ENCODE results near the gene MBTPS1. TPM values are rescaled to one million over a fixed set of nuclear protein-coding genes. Genes with fewer than 3 reads are reported as not detected.

The MBTPS1 gene
- total and polyA plus RNA-seq, 9 of the 15 experiments (the other 6 are each of a cell fraction or from before 2014, with no cell fraction given): 2.8 to 57.6 (median 43.8) TPM

GRCh38 chr16:84105301-84105815 lies 11.4 kb downstream of the MBTPS1 start (continued):
- no peak for TF ChIP-seq TCF3 (CRISPR knock-in tag; IDR thresholded peaks at IDR 0.05)

DNA sequence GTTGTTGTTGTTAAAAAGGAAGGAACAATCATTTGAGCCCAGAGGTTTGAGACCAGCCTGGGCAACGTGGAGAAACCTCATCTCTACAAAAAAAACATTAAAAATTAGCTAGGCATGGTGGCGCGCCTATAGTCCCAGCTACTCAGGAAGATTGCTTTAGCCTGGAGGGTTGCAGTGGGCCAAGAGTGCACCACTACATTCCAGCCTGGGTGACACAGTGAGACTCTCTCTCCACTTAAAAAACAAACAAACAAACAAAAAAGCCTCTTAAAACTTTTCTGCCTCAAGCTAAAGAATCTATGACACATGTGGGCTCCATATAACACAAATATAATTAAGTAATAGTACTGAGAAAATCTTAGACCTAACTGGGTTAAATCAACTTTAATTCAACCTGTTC lies 12.5 kb downstream of the MBTPS1 start:
- FAIRE-seq: no peak
- TF ChIP-seq TEAD4 (IDR thresholded peaks at IDR 0.05; ENCODE audit: low read length) (no peak), TEAD4 (CRISPR knock-in tag; IDR thresholded peaks at IDR 0.05; ENCODE audit: borderline replicate concordance) (no peak), MTF1 (CRISPR knock-in tag; IDR thresholded peaks at IDR 0.05; ENCODE audit: borderline replicate concordance) (no peak), ZNF79 (CRISPR knock-in tag; IDR thresholded peaks at IDR 0.05; ENCODE audit: low read depth) (no peak), TFE3 (CRISPR knock-in tag; IDR thresholded peaks at IDR 0.05) (no peak)
- H3K9me3 ChIP-seq (replicated peaks; ENCODE audit: control insufficient read depth, insufficient read depth, low read depth, low read length): no peaks in the 10 kb centered on the region
- peaks cover 12% of the 10 kb centered on the region for H4K20me1 ChIP-seq (replicated peaks; ENCODE audit: control insufficient read depth, insufficient read depth, low read length)
- POLR2A ChIA-PET: interaction anchor here (0.8 to 3.6 kb wide), 4 partner anchors 11 to 12 kb away, joined by 3 to 32 read pairs (median 6); partner anchors contain the start of gene MBTPS1
- no peak overlapping the region for H2AFZ ChIP-seq (ENCODE audit: low read depth, low read length)
- DNase-seq (ENCODE audit: extremely low read depth in 1 of 4, low spot score in 3 of 4): no peak
- H3K9me1 ChIP-seq (ENCODE audit: control insufficient read depth, insufficient read depth, low read length): no peaks in the 10 kb centered on the region
- H3K27ac ChIP-seq (ENCODE audit: extremely low read depth, low read depth, low read length): no peak overlapping the region
- WGBS (ENCODE audit: insufficient coverage, low coverage, missing lambda C conversion rate): 87% methylated on average over 3 of the region's 3 CpGs
- no peak overlapping the region for H3K4me2 ChIP-seq (ENCODE audit: insufficient read depth, low read length)
- intact Hi-C loops (cut with micrococcal nuclease): no loop called here
- in situ Hi-C loops (cut with MboI): no loop called here
- H3K36me3 ChIP-seq (ENCODE audit: control insufficient read depth, insufficient read depth, low read length): peaks cover 28% of the 10 kb centered on the region; the same call in 2 of the 3 replicates
- H3K79me2 ChIP-seq (ENCODE audit: control insufficient read depth, insufficient read depth, low read length): peaks cover 56% of the 10 kb centered on the region
- no peak for ATAC-seq
- BruUV-seq (replicated peaks): no TSS peak
- no peaks in the 10 kb centered on the region for H3K27me3 ChIP-seq (ENCODE audit: control insufficient read depth in 2 of 2, insufficient read depth in 2 of 2, low read length in 2 of 2)
- CTCF ChIA-PET (ENCODE audit: low intra/inter-chr PET ratio): no interaction called here
- no peak overlapping the region for H3K9ac ChIP-seq (ENCODE audit: insufficient read depth in 1 of 2, low read depth in 2 of 2, low read length in 2 of 2)
- no peaks in the 10 kb centered on the region for H3K4me1 ChIP-seq (replicated peaks in 1 of 2; ENCODE audit: control insufficient read depth in 2 of 2, insufficient read depth in 2 of 2, low read length in 2 of 2)
- H3K4me3 ChIP-seq: no peak overlapping the region
